ENCODE measurements around the gene MCTP1.

MCTP1 gene

GRCh38 chr5:95284572-95285408 is at the start of gene MCTP1:
TSS of gene MCTP1 (minus strand) at chr5:95285094.
- DNase-seq: peak; percentile 37

GRCh38 chr5:95332158-95332557 is 47.3 kb upstream of the MCTP1 start:
- DNase-seq: no peak

GRCh38 chr5:95331358-95331757 is 46.5 kb upstream of the MCTP1 start:
- DNase-seq: no peak

GRCh38 chr5:95327211-95327610 is 42.3 kb upstream of the MCTP1 start:
- no peak for DNase-seq

DNA sequence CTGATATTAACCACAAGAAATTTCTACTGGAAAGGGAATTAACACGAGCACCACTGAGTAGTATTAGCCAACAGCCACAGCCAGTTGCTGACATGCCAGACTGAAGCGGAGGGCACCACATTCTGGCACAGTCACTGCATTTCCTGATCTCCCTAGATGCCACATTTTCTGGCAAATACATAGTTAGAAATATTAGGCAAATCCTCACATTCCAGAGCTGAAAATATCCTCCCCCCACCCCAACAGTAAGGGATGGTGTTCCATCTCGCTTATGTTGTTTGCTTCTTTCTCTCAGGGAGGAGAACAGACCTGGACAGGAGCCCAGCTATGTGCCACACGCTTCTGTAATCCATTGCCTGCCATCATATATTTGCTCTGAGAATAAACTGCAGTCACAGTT is 32.8 kb upstream of the MCTP1 start:
- peak; percentile 21 for DNase-seq

DNA sequence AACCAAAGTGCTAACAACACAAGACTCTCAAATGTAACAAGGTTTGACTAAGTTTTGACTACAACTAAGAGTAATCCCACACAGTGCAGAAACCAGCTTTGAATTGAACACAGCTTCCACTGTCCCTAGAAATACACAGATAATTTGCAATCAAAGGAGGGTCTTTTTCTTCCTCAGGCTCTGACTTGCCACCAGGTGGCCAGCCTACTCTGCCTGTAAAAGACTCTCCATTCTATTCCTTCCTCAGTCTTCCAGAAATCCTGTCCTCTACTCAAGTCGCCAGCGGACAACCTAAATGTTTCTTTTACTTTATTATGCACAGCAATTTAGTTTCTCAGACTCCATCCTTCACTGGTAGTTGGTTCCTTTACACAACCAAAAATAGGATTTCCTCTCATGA is 32.2 kb upstream of the MCTP1 start:
- DNase-seq: no peak

GRCh38 chr5:95304711-95305110 is 19.8 kb upstream of the MCTP1 start:
- DNase-seq: no peak

- DNase-seq: no peak
Measured at GRCh38 chr5:95298651-95299050, 13.8 kb upstream of the MCTP1 start.

DNA sequence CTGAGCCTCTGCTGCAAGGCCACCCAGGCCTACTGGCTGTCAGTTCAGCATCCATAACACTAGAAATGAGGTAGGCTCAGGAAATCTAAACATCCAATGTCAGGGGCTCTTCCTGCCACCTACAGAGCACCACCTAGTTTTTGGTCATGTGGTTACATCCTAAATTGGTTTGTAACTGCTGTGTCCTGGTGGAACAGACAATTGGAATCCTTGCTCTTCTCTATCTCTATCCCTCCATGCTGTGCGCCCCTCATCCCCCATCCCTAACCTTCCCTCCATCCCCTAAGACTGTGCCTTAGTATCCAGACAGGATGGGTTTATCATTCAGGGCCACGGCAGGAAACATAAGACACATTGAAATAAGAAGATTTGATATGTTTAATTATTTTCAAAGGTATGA is 11.4 kb upstream of the MCTP1 start:
- no peak for DNase-seq

DNA sequence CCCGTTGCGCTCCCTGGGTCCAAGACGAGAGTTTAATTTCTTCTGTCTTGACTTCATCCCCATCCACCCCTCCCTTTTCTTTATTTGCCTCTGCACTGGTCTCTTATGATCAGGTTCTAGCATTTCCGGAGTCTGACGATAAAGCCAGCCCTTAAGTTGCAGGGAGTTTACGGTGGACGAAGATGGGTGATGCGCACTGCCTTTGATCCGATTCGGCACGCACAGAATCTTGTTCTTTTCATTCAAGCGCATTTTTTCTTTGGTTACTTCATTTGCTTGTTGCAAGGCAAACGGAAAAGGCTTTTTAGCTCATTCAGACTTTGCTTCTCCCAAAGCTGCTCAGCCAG is 488 bp upstream of the MCTP1 start:
- no peak for DNase-seq

DNA sequence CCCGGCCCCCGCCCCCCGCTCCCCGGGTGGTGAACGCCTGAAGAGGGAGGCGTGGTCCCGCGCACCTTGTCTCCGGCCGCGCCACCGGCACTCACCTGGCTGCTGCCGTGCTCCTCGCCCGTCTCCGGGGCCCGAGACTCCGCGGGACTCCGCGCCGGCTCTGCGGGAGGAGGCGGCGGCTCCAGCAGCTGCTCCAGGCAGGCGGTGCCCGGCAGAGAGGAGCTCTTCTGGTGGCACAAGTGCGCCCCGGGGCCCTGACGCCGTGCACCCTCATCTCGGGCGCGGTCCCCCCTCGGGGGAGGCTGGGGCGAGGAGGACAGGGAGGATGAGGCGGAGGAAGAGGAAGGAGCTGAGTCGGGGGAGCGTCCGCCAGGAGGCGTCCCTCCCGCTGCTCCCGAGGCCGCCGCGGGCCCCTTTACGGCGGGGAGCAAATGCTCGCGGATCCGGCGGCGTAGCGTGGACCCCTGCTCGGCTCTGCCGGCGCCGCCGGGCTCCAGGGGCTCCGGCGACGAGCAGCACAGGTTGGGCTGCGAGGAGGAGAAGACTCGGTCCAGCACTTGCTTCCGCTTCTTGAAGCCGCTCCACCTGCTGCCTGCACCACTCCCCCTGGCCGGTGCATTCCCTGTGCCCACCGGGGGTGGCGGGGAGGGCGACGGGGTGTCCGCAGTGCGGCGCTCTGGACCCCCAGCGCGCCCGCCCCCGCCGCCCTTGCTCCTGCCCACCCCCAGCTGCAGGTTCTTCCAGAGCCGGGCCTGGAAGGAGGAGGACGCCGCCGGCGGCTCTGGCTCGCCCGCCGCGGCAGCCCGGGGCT is 928 bp downstream of the MCTP1 start:
- peak; percentile 45 for DNase-seq

DNA sequence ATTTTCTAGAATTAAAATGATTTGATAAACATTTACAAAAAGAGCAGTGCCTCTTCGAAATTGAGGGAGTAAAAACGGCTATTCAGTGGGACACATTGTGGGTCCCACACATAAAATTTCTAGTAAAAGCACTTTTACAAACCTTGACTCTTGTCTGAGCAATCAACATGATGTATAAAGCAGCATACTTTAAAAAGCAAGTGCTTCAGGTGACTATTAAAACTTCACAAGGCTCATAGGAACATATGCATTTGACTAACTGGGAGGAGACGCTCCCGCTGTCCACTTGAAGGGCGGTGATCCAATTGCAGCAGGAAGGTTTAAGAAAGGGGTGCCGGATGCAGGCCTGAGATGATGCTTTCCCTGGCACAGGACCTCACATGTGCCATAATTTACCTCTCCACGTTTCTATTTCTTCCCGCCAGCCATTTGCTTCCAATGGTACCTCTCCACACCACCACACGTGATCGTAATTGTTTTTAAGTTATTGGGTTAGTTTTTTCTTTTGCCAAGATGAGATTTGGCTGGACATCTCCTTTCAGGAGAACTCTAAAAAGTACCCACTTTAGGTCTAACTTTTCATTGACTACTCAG is 1.8 kb downstream of the MCTP1 start:
- no peak for DNase-seq

DNA sequence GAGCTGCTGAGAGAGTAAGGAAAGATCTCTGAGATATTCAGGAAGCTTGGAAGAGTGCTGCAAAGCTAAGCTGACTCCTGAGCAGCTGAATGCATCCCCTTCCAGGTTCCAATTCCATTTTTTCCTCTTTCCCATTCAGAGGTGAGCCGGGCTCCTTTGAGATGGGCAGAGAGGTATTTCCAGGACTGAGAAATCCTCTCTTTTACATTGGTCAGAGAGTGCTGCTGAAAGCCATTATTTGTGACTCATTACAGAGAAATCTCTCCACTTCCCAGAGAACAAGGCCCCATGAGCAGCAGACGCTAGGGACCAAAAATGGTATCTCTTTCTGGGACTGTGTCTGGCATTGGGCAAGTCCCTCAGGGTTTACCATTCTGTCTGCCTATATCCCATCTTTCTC is 3.7 kb downstream of the MCTP1 start:
- no peak for DNase-seq

GRCh38 chr5:95280401-95281095 is 4.3 kb downstream of the MCTP1 start:
- no peak for DNase-seq

DNA sequence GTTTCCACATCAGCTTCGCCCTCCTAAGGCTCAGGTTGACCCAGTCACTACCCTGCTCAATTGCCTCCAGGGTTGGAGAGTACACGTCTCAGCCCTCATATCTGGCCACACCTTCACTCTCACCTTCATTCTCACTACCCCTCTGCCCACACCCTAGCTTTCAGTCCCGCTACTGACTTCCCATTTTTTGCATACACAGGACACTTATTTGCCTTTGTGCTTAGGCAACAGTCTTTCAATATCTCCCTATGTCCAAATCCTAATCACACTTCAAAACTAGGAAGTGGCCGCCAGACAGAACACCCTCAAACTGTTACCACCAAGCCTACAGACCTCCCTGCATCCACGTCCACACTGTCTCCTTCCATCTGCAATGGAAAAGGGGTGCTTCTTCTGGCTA is 10.9 kb downstream of the MCTP1 start:
- DNase-seq: no peak

DNA sequence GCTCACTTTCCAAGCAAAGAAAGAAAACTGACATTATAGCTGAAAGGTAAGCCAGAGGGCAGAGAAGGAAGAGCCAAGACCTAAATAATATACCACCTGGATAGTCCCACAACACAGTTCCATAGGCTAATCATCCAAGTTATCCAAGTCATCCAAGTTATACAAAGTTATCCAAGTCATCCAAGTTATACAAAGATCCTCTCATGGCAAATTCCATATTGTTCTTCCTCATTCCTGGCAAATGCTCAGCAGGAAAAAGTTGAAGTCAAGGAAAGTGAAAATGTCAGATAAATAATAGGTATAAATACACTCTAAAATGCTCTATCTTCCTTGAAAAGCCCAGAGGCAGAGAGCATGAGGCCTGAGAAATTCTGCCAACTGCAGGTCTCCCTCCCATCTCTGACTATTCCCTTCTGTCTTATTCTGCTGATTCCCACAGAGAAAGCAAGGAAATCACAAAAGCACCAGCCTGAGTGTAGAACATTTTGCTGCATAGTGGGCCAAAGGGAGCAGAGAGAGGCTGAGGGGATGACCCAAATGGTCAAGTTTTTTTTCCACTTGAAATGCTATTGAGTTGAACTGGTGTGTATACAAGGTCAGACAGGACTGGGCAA is 12.5 kb downstream of the MCTP1 start:
- no peak for DNase-seq

DNA sequence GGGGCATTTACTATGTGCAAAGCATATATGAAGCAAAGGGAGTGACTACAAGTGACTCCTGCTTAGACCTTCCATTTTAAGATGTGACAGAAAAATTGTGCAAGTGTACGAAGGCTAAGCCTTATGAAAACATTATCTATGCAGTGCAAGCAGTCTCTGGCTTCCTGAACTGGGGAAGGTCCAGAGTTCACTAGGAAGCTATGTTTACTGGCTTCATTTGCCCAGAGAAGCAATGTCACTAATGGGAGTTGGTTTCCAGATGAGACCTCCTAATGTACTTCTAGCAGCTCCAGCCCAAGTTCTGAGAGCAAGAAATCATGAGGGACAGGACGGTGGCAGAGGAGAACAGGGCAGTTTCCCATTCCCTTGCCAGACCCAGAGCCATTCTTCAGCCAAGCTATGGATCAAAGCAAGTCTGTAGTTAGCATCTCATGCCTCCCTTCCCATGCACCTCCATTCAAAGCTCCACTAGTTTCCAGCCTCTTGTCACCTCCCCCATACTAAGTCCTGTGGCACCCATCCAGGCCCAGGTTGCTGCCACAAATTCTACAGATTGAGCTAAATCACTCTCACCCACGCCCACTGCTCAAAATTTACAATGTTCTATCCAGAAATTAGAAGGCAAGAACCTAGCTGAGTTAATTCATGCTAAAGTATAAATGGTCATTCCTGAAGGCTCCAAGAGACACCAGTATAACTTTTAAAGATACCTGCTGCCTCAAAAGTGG is 21.8 kb downstream of the MCTP1 start:
- DNase-seq: no peak

DNA sequence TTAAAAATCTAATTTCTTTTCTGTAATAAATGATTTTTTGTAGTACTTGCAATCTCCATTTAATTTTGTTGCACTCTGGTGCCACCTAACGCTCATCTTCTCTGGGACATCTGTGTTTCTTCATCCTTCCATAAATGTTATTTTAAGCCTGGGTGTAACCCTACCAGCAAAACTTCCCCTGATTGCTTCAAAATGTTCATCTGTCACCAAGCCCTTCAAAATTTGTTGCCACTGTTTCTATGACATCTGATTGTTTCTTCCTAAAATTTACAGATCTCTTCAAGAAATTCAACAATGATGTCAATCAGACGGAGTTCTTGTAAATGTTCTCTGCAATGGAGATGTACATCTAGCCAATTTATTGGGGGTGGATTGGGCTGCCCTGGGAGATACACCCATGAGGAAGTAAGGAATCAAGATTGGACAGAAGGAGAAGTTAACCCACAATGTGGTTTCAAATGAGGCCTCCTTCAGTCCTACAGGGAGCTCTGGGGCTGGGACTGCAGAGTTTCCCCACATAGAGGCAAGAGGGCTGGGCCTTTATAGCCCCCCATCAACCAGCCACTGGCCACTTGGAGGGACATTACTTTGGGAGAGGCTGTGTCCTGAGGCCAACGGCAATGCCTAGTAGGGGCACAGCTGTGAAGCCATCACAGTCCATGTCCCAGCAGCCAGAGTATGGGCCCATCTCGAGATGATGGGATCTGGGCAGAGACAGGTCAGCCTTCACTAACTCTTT is 23.3 kb downstream of the MCTP1 start:
- peak; percentile 38 for DNase-seq

DNA sequence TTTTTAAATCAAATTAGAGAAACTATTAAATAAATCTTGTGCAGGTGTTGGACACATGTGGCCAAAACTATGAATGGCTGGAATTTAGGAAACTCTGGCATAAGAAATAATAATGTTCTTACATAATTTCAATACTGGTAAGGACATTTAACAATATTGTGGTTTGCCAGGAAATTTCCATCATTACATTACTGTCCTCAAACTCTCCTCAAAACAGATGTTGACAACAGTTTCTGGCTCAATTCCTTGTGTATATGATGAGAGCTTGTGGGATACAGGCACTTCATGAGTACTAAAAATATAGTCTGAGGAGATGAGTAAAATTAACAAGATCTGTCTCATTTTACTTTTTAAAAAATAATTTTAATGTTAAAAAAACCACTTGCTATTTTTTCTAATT is 27.9 kb downstream of the MCTP1 start:
- DNase-seq: no peak

- no peak for DNase-seq
Measured at GRCh38 chr5:95256446-95256845, 28.4 kb downstream of the MCTP1 start.

DNA sequence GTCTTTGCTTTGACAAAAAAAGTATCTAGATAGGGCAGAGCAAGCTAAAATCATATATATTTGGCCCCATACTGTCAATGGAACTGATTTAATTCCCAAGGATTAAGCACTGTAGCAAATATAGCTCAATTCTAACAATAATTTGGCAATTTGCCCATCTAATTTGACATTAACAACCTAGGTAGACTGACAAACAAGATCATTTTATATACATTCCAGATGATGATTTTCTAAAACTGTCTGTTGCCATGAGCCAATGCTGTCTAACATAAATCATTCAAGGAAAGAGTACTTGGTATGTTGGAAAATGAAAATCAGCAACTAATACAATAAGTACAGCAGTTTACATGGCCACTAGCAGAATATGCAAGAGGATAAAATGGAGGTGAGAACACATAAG is 32.1 kb downstream of the MCTP1 start:
- DNase-seq: no peak
